ENCODE data around the gene AKR1B15. TPM values are rescaled to one million over a fixed set of nuclear protein-coding genes. Genes with fewer than 3 reads are reported as not detected.

The AKR1B15 gene
- polyA plus RNA-seq, 2 of the 4 experiments (the other 2 are of a cell fraction) = 17.9 to 24.7 TPM

GRCh38 chr7:134534633-134535032 is 14.3 kb upstream of the AKR1B15 start:
- peak; percentile 56 for TF ChIP-seq RARB (CRISPR knock-in tag; IDR thresholded peaks at IDR 0.05)
- no peak for TF ChIP-seq EHF (CRISPR knock-in tag; IDR thresholded peaks at IDR 0.05)
- TF ChIP-seq FOSB (CRISPR knock-in tag; IDR thresholded peaks at IDR 0.05) = peak; percentile 52; the same call in 1 of the 2 replicates
- TF ChIP-seq HMGXB4 (CRISPR knock-in tag; IDR thresholded peaks at IDR 0.05; ENCODE audit: borderline replicate concordance) = 0 out of 2 replicates have a peak, but pooled peaks have one; percentile 53
- CTCF ChIA-PET = interaction anchor here (0.7 to 28.4 kb wide), 9 partner anchors 14 to 550 kb away, joined by 3 to 914 read pairs (median 6); partner anchors contain the start of gene AKR1B15
- FAIRE-seq = no peak
- WGBS (ENCODE audit: missing lambda C conversion rate) = 32% methylated on average over 3 of the region's 3 CpGs
- POLR2A ChIA-PET = interaction anchor here (0.6 kb wide), 2 partner anchors 85 to 218 kb away, joined by 3 to 4 read pairs; no protein-coding TSS in a partner anchor
- peaks cover 85% of the 10 kb centered on the region for H3K4me1 ChIP-seq
- H3K27ac ChIP-seq = peak overlapping the region; percentile 91 to 98
- DNase-seq (ENCODE audit: low read depth in 1 of 2, low spot score in 1 of 2) = no peak
- ATAC-seq = no peak
- H3K4me3 ChIP-seq = peak overlapping the region; percentile 84; the same call in 2 of the 3 replicates
- H3K4me2 ChIP-seq = peak overlapping the region; percentile 93
- no peaks in the 10 kb centered on the region for H3K9me3 ChIP-seq

GRCh38 chr7:134535272-134535918 is 13.5 kb upstream of the AKR1B15 start:
- H3K4me1 ChIP-seq = peaks cover 93% of the 10 kb centered on the region
- DNase-seq (ENCODE audit: low read depth in 1 of 2, low spot score in 1 of 2) = no peak
- 0 out of 6 replicates have a peak, but pooled peaks of 1 of the 2 experiments have one; percentile 1 for ATAC-seq
- H3K4me2 ChIP-seq = peak overlapping the region; percentile 93
- peak overlapping the region; percentile 84; the same call in 1 of the 3 replicates for H3K4me3 ChIP-seq
- peak; percentile 23; the same call in 1 of the 2 replicates for TF ChIP-seq GATA3 (IDR thresholded peaks at IDR 0.05; ENCODE audit: borderline replicate concordance)
- no peak for TF ChIP-seq ELK1 (IDR thresholded peaks at IDR 0.05; ENCODE audit: low read depth, low read length)
- TF ChIP-seq HDAC2 (IDR thresholded peaks at IDR 0.05) = no peak
- TF ChIP-seq REST (IDR thresholded peaks at IDR 0.05) = no peak
- no peak; the same call in 1 of the 2 replicates for TF ChIP-seq TFCP2L1 (CRISPR knock-in tag; IDR thresholded peaks at IDR 0.05)
- TF ChIP-seq HEYL (CRISPR knock-in tag; IDR thresholded peaks at IDR 0.05) = no peak
- peak; percentile 8 to 12; a peak in 1 of 5 replicates for TF ChIP-seq JUN (IDR thresholded peaks at IDR 0.05)
- 0 out of 3 replicates have a peak, but pooled peaks have one; percentile 21 for TF ChIP-seq BCL3 (IDR thresholded peaks at IDR 0.05)
- TF ChIP-seq ZC3H11A (IDR thresholded peaks at IDR 0.05) = no peak
- ChIA-PET POLR2A (interaction anchor here (0.6 kb wide), 4 partner anchors 84 to 506 kb away, joined by 3 to 4 read pairs (median 4); no protein-coding TSS in a partner anchor), CTCF (interaction anchor here (1.0 to 28.4 kb wide), 8 partner anchors 15 to 102 kb away, joined by 3 to 914 read pairs (median 6); partner anchors contain the start of gene AKR1B15)
- no peaks in the 10 kb centered on the region for H3K9me3 ChIP-seq
- peak; percentile 18 for FAIRE-seq
- 57% methylated on average over 3 of the region's 3 CpGs for WGBS (ENCODE audit: missing lambda C conversion rate)
- H3K27ac ChIP-seq = peak overlapping the region; percentile 91 to 98
